GM19239 (cell line): ENCODE data around the gene COL28A1.

Experiments
- DNase-seq: peaks from one replicate; pipeline ENCODE4 v3.0.0; 2011; ENCODE audit warnings: low spot score; ENCODE audit not compliant: insufficient read length
- FAIRE-seq: peaks from 2 replicates; lab custom pipeline; 2011; peaks lifted over from hg19 to GRCh38; lab: Jason Lieb, UNC

Gene COL28A1

DNA sequence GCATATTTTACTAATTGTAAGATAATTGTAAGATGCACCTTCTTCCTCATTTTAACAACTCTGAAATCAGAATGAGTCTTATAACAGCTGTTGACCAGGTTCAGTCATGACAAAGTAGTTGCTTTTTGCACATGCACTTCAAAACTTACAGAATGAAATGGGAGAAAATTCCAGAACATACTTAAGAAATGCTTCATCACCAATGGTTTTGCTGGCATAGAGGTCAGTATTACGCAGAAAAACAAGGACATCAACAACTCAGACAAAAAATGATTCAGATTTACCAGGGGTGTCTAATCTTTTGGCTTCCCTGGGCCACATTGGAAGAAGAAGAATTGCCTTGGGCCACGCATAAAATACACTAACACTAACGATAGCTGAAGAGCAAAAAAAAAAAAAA lies 13.3 kb downstream of the COL28A1 start:
- FAIRE-seq (no peak), DNase-seq (no peak)

GRCh38 chr7:7521259-7521658 lies 14.4 kb downstream of the COL28A1 start:
- FAIRE-seq, result peak; percentile 70

GRCh38 chr7:7519528-7519927 lies 16.1 kb downstream of the COL28A1 start:
- no peak for FAIRE-seq
- no peak for DNase-seq

More at GRCh38 chr7:7521259-7521658, 14.4 kb downstream of the COL28A1 start:
- no peak for DNase-seq

DNA sequence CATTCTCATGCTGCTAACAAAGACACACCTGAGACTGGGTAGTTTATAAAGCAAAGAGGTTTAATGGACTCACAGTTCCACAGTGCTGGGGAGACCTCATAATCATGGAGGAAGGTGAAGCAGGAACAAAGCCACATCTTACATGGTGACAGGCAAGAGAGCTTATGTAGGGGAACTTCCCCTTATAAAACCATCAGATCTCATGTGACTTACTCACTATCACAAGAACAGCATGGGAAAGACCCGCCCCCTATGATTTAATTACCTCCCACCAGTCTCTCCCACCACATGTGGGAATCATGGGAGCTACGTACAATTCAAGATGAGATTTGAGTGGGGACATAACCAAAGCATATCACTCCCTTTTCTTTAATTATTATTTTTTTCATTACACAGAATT lies 16.6 kb downstream of the COL28A1 start:
- FAIRE-seq, result no peak
- DNase-seq, result no peak

GRCh38 chr7:7517754-7518153 lies 17.9 kb downstream of the COL28A1 start:
- no peak for FAIRE-seq
- DNase-seq, result no peak

- FAIRE-seq (no peak), DNase-seq (no peak)
These were observed 19.0 kb downstream of the COL28A1 start for GRCh38 chr7:7516662-7517061.

GRCh38 chr7:7516156-7516555 lies 19.5 kb downstream of the COL28A1 start:
- FAIRE-seq (no peak), DNase-seq (no peak)

DNA sequence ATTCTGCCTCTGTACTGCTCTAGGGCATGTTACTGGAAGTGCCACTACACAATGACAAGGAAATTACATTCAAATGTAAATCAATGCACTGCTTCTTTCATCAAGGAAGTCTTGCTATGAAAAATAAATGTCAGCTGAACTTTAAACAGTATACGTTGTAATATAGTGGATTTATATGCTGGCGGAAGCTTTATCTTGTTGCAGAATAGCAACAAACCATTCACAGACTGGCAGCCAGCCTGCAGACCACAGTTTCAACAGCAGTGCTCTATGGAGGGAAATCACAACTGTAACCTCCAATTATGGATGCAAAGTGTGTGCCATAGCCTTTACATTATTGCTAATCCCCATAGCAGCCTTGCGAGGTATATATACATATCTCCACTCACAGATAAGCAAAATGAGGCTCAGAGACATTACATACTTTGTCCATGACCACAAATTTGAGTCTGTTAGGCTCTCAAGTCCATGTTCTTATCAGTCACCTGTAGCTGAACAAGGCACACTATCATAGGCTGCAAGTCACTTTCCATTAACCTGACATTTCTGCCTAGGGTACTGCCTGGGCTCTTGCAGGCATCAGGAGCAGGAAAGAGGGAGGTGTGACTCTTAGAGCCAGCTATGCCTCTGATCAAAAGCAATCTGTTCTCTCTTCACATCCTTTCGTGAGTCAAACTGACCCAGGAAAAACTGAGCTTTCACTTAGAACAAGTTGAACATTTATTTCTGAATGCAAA lies 22.6 kb downstream of the COL28A1 start:
- FAIRE-seq (no peak), DNase-seq (no peak)

DNA sequence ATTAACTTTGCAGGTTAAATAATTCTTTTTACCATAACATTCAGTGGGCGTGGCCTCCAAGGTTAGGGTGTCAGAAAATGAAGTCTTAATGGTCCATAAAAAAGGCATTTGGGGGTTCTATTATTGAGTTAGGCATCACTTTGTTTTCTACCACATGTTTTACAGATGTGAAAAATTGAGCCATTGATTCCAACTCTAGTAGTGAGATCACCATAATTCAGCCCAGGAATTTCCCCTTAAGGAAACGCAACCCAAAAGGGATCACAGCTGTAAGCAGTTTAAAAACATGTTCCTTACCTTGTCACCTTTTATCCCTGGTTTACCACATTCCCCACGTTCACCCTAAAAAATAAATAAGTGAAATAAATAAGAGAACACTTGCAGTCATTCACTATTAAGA lies 24.9 kb downstream of the COL28A1 start:
- no peak for FAIRE-seq
- DNase-seq, result no peak

GRCh38 chr7:7505915-7506314 lies 29.8 kb downstream of the COL28A1 start:
- DNase-seq, result no peak
- no peak for FAIRE-seq

DNA sequence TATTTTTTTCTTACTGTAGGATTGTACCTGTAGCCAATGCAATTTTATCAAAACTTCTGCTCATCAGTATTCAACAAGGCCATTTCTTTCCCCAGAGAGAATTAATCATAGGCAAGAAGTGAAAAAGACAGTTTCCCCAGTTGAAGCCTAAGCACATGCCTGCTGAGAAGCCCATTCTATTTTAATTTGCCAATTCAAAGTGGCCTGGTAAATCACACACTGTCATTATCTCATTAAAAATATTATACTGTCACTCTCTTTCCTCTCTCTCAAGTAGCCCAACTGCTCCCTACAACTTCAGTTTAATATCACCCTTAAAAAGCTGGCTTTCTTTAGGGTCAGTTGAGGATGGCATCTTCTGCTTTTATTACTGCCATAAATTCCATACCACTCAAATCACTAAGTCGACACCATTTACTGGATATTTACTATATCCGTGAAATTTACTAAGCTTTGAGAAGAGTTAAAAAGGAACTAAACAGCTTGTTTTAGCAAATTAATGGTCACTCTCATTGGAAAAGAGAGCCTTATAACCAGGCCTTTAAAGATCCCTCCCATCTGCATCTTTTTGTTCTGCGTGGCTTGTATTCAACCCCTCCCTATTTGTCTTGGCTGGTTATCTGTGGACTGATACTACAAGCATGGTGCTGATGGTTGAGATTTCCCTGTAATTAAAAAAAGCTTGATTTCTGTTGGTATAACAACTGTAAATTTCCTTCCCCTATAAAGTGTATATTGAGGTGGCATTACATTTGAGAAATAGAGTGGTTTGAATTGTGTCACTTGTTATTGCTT lies 30.6 kb downstream of the COL28A1 start:
- DNase-seq, result no peak
- FAIRE-seq, result no peak

- no peak for DNase-seq
- FAIRE-seq, result no peak
These were observed 35.8 kb downstream of the COL28A1 start for GRCh38 chr7:7499892-7500291.

DNA sequence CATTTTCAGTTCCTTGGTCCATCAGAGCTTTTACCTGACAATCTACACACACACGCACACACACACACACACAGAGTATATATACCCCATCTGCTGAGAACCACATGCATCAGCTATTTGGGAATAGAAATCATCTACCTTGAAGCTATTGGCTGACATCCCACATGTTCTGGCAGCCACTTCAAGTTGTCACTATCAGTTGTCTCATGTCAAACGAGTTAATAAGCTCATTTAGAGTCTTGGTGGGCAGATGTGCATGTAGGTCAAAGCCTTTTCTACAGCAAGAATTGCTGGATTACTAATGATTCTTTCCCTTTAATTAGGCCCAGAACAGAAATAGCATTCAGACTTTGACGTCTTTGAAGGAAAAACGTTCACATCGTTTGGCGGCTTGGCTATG lies 36.8 kb downstream of the COL28A1 start:
- FAIRE-seq, result no peak

DNA sequence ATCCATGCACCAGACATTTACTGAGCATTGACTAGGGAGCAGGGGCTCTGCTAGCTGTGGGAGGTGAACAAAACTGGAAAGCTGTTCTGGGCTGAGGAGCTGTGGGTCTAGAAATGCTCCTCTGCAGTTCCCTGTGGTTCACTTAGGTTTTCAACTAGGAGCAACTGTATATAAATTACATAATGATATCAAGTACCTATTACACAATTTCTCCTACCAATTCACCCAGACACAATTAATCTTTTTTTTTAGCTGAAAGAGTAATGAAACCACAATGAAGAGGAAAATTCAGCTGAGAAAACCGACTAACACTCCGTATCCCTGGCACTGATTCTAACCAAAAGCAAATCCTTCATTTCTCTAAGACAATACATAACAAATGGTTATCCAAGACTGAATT lies 39.4 kb downstream of the COL28A1 start:
- FAIRE-seq, result no peak
- DNase-seq, result no peak

More for the DNA sequence above, 36.8 kb downstream of the COL28A1 start:
- DNase-seq, result no peak

GRCh38 chr7:7495171-7495570 lies 40.5 kb downstream of the COL28A1 start:
- no peak for FAIRE-seq
- no peak for DNase-seq

DNA sequence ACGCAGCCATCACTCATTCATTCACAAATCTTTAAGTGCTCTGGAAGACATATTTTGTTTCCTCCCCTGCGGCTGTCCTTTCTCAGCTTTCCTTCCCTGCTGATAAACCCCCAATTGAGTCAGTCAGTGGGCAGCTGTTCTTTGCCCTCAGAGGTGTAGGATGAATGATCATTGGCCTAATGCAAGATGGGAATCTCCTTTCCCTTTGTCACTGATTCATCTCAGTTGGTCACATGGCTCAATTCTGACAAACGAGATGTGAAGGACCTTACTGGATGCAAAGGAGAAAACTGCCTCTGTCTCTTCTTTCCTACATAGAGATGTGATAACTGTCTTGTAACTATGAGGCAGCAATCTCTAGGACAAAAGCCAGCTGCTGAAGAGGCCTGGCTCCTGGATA lies 44.6 kb downstream of the COL28A1 start:
- no peak for DNase-seq
- FAIRE-seq, result no peak

DNA sequence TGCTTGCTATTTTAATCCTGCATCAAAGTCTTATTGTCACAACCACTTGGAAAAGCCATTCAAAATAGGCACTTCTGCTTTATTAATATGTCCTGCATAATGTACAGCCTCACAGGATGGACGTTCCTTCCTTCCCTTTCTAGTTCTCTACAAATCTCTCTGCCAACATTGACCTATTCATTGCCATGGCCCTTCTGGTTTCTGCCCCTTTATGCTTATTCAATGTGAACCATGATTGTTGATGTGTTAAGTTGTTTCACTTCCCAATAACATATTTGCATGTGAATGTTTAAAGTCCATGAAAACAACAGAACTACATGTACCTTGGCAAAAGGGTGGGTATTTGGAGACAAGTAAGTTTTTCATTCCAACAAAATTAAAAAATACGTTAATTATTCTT lies 45.7 kb downstream of the COL28A1 start:
- FAIRE-seq, result no peak

DNA sequence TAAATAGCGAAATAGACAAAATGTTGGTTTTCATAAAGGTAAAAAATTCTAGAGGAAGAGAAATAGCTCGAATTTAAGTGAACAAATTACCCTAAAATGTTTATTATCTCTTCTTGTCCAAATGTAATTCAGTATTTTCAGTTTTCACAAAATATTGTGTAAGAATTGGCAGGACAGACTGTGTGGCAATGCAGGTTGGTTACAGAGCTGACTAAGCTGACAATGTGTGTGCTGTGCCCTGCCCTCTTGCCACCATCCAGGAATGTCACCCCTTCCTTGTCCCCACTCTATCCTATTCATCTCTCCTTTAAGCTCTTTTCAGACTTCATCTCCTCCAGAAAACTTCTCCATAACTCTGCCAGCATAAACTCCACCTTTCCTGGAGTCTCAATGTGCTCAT lies 46.1 kb downstream of the COL28A1 start:
- DNase-seq (no peak), FAIRE-seq (no peak)

More for the DNA sequence above, 45.7 kb downstream of the COL28A1 start:
- DNase-seq, result no peak

GRCh38 chr7:7486362-7486761 lies 49.3 kb downstream of the COL28A1 start:
- no peak for DNase-seq
- peak; percentile 8 for FAIRE-seq

GRCh38 chr7:7484072-7484471 lies 51.6 kb downstream of the COL28A1 start:
- FAIRE-seq (no peak), DNase-seq (no peak)

DNA sequence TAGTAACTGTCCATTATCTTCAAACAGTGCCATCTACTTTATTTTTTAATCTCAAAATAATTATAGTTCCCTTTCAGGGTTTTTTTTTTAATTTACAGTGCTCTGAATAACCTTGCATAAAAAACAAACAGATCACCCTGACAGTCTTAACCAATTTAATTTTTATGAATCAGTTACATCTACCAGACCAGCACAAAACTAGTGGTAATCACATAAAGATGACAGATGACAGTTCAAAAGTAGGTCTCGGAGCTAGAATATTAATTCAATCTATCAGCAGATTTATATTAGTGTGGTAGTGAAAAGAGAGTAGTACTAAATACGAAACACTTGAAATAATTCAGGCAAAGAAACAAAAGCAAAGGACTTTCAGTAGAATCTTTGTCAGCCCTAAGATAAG lies 53.9 kb downstream of the COL28A1 start:
- no peak for DNase-seq
- no peak for FAIRE-seq
